Measurements from ENCODE around the gene ADGRV1. TPM values are rescaled to one million over a fixed set of nuclear protein-coding genes. Genes with fewer than 3 reads are reported as not detected.
A peak's percentile ranks its signal among the peaks of the same experiment; 100 is the strongest.
"Not testable (repeated sequence)": the region's sequence is repeated elsewhere in the genome, so short reads cannot be mapped to it uniquely, and the experiment has no call there.

The ADGRV1 gene
- total RNA-seq, 1 donor from 2014 or later: 1.7 TPM

DNA sequence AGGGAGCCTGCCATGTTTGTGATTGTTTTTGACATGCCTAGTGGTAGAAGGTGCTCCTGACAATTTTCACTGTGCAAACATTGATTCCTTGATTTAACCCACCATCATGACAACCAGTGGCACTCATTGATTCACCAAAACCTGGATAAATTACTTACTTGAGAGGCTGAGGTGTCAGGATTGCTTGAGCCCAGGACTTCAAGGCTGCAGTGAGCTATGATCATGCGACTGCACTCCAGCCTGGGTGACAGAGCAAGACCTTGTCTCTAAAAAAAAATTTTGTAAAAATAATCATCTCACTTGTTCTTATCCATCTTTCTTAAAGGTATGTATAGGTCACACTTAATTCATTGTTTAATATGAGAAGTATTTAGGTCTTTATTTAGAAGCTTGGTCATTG is 423.2 kb downstream of the ADGRV1 start:
- intact Hi-C loops (cut with DNase I): no loop called here
- no peak for DNase-seq (ENCODE audit: low spot score)
- no peak for ATAC-seq

DNA sequence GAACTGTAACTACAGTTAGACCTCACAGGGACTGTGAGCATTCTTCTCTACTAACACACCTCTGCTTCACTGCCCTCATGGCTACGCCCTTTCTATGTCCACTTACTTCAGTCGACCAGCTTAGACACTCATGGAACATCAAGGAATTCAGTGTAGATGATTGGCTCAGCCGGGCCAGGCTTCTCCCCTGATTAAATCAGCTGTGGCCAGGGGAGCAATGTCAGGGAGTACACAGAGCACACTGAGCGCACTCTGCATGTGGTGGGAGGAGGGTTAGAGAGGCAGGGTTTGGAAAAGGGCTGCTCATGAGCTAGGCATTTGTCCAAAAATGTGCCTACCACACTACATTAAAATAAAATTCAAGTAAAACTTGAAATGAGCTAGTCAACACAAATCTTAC is 424.0 kb downstream of the ADGRV1 start:
- ATAC-seq (no peak), DNase-seq (ENCODE audit: low spot score) (no peak)
- intact Hi-C loops (cut with DNase I): no loop called here

DNA sequence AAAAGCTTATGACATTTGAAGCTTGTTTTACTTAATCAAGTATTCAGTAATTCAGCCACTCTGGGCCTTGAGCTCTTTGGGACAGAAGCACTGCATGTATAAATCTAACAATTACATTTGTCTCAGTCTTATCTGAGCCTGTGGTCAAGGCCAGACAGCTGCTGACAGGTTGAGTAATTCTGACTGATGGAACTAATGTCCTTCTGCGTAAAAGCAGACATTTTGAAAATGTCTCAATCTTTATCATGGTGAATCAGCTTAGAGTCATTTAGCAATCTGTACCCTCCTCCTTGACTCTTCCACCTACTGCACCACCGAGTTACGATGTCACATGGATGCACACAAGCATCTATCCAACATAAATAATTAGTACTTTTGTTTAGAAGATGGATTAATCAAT is 424.6 kb downstream of the ADGRV1 start:
- intact Hi-C loops (cut with DNase I): no loop called here
- DNase-seq (ENCODE audit: low spot score): no peak
- no peak for ATAC-seq

DNA sequence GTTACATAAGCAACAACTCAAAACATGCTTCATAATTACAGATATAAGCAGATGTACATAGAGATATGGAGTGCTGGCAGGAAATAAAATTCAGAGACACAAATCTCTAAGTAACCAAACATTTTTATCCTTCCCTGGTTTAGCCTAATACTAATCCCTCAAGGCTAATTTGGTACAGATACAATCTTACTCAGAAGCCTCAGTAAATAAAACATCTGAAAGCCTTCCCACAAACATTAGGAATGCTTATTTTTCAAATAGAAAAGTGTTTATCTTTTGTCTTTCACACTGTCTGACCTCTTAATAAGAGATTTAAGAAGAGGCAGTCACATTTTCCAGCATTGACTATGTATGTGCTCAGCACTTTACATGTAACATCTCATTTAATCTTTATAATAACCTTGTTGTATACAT is 425.1 kb downstream of the ADGRV1 start:
- no peak for ATAC-seq
- intact Hi-C loops (cut with DNase I): no loop called here
- no peak for DNase-seq (ENCODE audit: low spot score)

DNA sequence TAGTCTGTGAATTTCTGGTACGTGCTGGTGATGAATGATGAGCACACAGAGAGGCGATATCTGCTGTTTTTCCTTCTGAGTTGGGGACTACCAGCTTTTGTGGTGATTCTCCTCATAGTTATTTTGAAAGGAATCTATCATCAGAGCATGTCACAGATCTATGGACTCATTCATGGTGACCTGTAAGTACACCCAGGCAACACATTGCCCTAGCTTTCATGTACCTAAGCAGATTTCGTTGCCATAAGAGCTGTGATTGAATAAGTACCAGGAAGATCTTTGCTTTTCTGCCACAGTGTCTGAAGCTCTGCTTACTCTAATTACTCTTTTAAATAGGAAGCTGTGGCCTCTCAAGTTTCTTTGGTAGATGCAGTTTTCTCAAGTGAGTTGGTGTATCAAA is 426.7 kb downstream of the ADGRV1 start:
- ATAC-seq (no peak), DNase-seq (ENCODE audit: low spot score) (no peak)
- intact Hi-C loops (cut with DNase I): no loop called here

DNA sequence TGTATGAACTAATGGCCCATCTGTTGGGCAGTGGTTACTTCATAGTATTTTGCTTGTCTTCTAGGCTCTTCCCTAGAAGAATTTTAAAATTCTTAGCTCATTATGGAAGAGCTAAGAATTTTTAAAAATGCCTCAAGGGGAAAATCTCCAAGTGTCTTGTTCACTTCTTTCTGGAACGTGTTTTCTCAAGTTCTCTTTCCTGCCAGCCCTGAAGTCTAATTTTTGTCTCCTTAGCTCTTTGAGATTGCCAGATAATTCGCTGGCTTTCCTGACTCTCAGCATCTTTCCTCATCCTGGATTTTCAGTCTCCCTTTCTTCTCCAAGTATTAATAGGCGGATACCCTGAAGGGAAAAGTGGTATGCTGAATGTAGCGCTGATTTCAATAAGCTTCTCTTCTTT is 429.1 kb downstream of the ADGRV1 start:
- intact Hi-C loops (cut with DNase I): no loop called here
- ATAC-seq (no peak), DNase-seq (ENCODE audit: low spot score) (no peak)

DNA sequence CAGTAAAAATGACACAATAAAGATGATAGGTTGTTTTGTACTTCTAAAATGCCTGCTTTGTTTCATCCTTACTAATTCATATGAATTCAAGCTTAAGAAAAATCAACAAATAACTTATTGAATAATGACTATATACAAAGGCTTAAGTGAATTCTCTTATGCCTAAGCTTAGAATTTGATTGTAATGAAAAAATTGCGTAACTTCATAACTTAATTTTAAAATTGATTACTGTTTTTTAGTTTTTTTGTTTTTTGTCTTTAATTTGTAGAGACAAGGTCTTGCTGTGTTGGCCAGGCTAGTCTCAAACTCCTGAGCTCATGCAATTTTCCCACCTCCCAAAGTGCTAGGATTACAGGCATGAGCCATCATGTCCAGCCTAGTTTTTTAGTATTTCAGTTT is 432.6 kb downstream of the ADGRV1 start:
- intact Hi-C loops (cut with DNase I): no loop called here
- DNase-seq (ENCODE audit: low spot score): no peak
- ATAC-seq: no peak

DNA sequence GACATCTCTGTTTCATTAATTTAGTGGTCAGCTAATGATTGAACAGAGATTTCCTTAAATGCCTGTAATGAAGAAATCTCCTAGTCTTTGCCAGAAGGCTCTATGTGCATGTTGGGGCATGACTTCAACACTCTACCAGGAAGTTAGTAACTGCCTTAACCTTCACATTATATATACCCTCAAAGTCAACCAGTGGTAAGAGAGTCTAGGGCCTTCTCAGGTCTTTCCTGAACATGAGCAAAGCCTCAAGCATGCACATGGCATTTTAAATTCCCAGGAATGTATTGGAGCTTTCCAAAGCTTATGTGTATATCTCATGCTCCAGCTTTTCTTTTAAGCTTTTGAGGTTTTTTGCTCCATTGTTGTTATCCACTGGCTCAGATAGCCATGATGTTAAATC is 436.2 kb downstream of the ADGRV1 start:
- no peak for DNase-seq (ENCODE audit: low spot score)
- no peak for ATAC-seq
- intact Hi-C loops (cut with DNase I): loop anchor here (5.0 kb wide), 1 partner anchor 1263 kb away; no protein-coding TSS in a partner anchor

DNA sequence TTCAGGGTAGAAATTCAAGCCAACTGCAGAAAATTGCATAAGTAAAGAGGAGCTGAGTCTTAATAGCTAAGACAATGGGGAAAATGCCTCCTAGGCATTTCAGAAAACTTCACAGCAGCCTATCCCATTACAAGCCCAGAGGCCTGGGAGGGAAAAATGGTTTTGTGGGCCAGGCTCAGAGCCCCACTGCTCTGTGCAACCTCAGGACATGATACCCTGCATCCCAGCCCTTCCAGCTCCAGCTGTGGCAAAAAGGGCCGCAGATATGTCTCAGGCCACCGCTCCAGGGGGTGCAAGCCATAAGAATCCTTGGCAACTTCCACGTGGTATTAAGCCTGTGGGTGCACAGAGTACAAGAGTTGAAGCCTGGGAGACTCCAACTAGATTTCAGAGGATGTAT is 437.5 kb downstream of the ADGRV1 start:
- intact Hi-C loops (cut with DNase I): loop anchor here (5.0 kb wide), 1 partner anchor 1261 kb away; no protein-coding TSS in a partner anchor
- no peak for ATAC-seq

DNA sequence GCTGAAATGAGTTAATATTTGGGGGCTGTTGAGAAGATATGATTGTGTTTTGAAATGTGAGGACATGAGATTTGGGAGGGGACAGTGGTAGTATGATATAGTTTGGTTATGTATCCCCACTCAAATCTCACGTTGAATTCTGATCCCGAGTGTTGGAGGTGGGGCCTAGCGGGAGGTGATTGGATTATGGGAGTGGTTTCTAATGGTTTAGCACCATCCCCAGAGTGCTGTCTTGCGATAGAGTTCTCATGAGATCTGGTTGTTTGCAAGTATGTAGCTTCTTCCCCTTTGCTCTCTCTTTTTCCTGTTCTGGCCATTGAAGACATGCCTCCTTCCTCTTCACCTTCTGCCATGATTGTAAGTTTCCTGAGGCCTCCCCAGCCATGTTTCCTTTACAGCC is 438.5 kb downstream of the ADGRV1 start:
- ATAC-seq (no peak), DNase-seq (ENCODE audit: low spot score) (no peak)
- intact Hi-C loops (cut with DNase I): loop anchor here (5.0 kb wide), 1 partner anchor 1260 kb away; no protein-coding TSS in a partner anchor

More for the DNA sequence above, 437.5 kb downstream of the ADGRV1 start:
- DNase-seq (ENCODE audit: low spot score): no peak

DNA sequence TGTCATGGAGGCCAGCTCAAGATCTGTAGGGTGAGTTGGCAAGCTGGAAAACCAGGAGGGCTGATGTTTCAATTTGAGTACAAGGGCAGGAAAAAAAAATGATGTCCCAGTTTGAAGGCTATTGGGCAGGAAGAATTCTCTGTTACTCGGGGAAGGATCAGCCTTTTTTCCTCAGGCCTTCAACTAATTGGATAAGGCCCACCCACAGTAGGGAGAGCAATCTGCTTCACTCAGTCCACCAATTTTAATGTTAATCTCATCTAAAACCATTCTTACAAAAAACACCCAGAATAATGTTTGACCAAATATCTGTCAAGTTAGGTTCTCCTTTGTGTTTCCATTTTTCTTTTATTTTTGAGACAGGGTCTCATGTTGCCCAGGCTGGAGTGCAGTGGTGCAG is 442.1 kb downstream of the ADGRV1 start:
- intact Hi-C loops (cut with DNase I): no loop called here
- no peak for ATAC-seq
- no peak for DNase-seq (ENCODE audit: low spot score)

DNA sequence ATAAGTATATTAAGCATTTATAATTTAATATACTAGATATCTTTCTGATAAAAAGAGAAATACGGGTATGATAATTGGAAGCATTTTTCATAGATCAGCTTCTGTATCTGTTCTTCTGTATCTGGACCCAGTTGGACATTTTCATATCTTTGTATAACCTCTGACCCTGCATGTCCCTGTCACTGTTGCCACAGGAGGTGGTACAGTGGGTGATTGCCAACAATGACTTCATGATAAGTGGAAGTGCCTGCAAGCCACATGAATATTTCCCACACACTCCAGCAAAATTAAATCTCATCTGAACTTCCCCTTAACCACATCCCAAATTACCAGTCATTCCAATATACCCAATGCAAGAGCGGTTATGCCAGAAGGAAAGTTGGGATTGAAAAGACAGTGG is 448.1 kb downstream of the ADGRV1 start:
- no peak for DNase-seq (ENCODE audit: low spot score)
- intact Hi-C loops (cut with DNase I): no loop called here
- no peak for ATAC-seq

DNA sequence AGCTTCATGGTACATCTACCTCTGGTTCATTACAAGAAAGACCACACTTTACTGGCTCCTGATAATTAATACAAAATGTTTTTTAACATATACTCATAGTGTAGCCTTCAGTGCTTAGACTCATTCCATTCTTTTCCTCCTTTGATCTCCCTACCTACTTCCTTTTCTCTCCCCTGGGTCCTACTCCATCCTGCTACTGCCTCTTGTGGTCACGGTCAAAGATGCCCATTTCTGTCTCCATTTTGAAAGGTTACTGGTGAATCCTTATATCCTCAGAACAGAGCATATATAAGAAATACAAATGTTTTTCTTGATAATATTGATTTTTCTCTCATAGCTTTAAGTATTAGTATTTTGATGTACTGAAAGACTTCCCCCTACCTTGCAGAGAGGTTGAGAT is 448.7 kb downstream of the ADGRV1 start:
- intact Hi-C loops (cut with DNase I): no loop called here
- no peak for DNase-seq (ENCODE audit: low spot score)

DNA sequence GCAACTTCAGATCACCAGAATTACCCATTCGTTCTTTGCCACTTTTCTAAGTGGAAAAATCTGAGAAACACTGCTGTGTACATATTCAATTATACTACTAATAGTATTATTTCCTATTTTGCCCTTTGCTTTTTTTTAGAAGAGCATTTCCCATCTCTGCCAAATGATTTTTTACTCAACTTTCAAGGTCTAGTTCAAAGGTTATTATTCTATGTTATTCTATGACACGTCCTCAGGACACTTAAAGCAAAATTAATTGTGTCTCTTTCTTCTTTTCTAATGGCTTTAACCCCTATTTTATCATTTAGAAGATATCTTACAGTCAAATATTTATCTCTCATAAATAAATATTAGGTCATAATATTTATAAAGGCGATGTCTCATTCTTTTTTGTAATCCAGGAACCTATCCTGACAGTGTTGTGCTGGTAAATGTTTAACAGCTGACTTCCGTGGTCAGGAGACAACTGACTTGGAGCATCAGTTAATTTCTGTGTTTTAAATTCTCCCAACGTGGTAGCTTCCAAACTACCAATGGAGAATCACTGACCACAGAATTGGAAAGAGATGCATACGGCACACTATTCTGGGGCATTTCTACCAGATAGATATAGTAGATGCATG is 449.3 kb downstream of the ADGRV1 start:
- no peak for ATAC-seq
- intact Hi-C loops (cut with DNase I): no loop called here
- no peak for DNase-seq (ENCODE audit: low spot score)

More for the DNA sequence above, 448.7 kb downstream of the ADGRV1 start:
- no peak for ATAC-seq

DNA sequence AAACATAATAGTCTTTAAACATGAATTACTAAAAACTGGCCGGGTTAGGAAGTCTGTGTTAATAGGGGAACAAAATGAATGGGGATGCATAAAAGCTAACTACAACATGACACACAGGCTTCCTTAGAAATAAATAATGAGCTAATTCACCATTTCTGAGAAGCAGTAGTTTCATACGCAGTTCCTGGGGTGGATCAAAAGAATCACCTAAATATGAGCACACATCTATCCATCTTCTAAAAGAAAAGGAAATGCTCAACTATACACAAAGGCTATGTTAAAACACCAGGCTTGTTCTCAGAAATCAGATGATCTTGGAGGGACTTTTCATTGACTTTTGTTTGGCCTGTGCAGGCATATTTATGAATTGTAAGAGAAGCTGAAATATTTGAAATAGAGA is 451.5 kb downstream of the ADGRV1 start:
- DNase-seq (ENCODE audit: low spot score) (no peak), ATAC-seq (no peak)
- intact Hi-C loops (cut with DNase I): no loop called here

DNA sequence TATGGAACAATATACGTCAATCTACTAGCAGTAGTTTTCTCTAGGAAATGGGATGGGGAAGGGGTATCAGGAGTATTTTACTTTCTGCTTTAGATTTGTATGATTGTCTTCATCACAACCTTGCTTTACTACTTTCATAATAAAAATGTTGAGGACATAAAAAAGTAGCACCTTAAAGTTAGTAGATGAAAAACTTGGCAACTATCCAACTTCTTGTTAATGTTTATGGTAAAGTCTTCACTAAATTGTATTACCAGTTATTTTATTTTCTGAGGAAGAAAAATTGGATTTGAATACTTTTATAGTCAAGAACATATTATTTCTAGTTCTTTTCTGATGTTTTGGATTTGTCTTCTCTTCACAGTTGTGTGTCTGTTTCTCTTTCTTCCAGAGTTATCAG is 452.4 kb downstream of the ADGRV1 start:
- no peak for DNase-seq (ENCODE audit: low spot score)
- no peak for ATAC-seq
- intact Hi-C loops (cut with DNase I): no loop called here

DNA sequence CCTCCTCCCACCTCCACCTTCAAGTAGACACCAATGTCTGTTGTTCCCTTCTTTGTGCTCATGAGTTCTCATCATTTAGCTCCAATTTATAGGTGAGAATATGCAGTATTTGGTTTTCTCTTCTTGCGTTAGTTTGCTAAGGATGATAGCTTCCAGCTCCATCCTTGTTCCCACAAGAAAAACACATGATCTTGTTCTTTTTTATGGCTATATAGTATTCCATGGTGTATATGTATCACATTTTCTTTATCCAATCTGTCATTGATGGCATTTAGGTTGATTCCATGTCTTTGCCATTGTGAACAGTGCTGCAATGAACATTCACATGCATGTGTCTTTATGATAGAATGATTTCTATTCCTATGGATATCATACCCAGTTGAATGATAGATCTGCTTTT is 454.3 kb downstream of the ADGRV1 start:
- DNase-seq (ENCODE audit: low spot score); ATAC-seq; intact Hi-C loops (cut with DNase I): not testable (repeated sequence)

DNA sequence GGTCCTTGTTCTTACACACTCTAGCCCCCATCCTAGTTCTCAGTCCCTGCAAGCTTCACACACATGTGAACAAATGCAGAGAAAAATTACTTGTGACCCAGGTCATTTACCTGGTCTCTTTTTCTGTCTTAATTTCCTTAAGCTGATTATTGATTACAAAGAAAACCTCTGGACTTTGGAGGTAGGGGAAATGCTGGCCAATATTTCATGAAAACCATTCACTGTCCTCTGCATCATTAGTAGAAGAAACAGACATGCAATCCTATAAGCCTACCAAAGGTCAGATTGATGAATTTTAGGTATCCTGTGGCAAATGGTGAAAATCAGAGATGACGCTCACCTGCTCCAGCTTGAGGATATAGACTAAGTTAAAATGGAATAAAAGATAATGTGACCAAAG is 457.7 kb downstream of the ADGRV1 start:
- ATAC-seq (no peak), DNase-seq (ENCODE audit: low spot score) (no peak)
- intact Hi-C loops (cut with DNase I): no loop called here

DNA sequence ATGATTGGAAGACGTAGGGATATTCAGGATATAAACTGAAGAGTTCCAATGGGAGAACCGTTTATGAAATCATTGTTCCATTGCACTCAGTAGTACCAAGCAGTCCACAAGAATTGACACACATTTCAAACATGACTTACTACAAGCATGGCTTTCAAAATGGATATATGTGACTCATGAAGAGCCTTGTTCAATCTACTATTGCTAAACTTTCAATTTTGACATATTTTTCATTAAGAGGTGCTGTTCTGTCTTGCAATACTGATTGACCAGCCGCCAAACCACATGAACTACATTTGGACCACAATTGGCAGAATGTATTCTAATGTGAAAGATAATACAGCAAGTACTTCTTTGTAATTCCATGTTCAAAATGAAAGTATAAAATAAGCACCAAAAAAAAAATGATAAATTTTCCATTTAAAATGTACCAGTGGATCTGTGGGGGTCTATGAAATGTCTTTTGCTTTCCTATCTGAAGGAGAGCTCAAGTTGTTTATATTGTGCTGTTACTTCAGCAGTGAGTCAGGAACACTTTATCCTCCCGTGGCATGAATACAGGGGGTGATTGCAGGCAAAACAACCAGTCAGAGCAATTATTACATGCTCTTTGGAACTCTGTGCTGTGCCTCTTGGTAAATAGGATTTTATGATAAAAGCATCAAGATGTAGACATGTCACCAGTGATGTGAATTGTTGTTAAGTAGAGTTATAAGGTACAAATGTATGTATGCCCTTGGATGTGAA is 458.5 kb downstream of the ADGRV1 start:
- DNase-seq (ENCODE audit: low spot score) (no peak), ATAC-seq (peak; percentile 83)
- intact Hi-C loops (cut with DNase I): no loop called here

DNA sequence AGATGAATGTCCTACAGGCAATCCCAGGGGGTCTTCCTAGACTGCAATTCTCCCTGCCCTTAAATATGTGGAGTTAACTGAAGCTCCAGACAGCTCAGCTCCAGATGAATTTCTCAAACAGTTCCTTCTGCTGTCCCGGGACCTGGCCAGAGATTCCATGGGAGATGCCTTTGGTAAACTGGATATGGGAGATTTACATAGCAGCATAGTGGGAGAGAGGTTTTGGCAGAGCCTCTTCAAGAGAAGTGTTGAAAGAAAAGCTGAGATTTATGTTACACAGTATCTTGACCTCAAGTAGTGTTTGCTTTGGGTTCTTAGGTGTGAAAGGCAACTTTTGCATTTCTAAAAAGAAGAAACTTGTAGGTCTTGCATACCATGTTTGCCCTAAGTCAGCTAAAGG is 459.6 kb downstream of the ADGRV1 start:
- no peak for DNase-seq (ENCODE audit: low spot score)
- intact Hi-C loops (cut with DNase I): no loop called here
- ATAC-seq: peak; percentile 48
